ENCODE data around the gene PARVB. TPM values are rescaled to one million over a fixed set of nuclear protein-coding genes. Genes with fewer than 3 reads are reported as not detected.

Gene PARVB
- total and polyA plus RNA-seq, 12 donors, result 46.7 to 201 (median 91.2) TPM

- intact Hi-C loops (cut with DNase I), result loop anchor here in 7 of 10 donors (5.0 to 10.0 kb wide), 7 partner anchors 65 to 537 kb away; partner anchors contain the start of genes PARVB (in 1 of the 7) and RTL6 (in 1 of the 7)
- Histone ChIP-seq H3K27ac (no peak overlapping the region), H3K36me3 (peaks cover 0 to 36% (median 5%) of the 10 kb centered on the region in 9 donors), H3K27me3 (no peaks in the 10 kb centered on the region), H3K4me3 (no peak overlapping the region), H3K4me1 (peaks cover 3 to 44% (median 16%) of the 10 kb centered on the region in 9 donors), H3K9me3 (peaks cover 0 to 4% (median 0%) of the 10 kb centered on the region in 11 donors)
- no peak for DNase-seq
- TF ChIP-seq, protein P1, sequence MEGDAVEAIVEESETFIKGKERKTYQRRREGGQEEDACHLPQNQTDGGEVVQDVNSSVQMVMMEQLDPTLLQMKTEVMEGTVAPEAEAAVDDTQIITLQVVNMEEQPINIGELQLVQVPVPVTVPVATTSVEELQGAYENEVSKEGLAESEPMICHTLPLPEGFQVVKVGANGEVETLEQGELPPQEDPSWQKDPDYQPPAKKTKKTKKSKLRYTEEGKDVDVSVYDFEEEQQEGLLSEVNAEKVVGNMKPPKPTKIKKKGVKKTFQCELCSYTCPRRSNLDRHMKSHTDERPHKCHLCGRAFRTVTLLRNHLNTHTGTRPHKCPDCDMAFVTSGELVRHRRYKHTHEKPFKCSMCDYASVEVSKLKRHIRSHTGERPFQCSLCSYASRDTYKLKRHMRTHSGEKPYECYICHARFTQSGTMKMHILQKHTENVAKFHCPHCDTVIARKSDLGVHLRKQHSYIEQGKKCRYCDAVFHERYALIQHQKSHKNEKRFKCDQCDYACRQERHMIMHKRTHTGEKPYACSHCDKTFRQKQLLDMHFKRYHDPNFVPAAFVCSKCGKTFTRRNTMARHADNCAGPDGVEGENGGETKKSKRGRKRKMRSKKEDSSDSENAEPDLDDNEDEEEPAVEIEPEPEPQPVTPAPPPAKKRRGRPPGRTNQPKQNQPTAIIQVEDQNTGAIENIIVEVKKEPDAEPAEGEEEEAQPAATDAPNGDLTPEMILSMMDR (IDR thresholded peaks at IDR 0.05), result no peak
- no peak for ATAC-seq
- whole genome bisulfite sequencing, 2 donors, result 89% methylated on average over 15 of the region's 15 CpGs
Measured at GRCh38 chr22:44089717-44090570, 65.8 kb downstream of the PARVB start.

DNA sequence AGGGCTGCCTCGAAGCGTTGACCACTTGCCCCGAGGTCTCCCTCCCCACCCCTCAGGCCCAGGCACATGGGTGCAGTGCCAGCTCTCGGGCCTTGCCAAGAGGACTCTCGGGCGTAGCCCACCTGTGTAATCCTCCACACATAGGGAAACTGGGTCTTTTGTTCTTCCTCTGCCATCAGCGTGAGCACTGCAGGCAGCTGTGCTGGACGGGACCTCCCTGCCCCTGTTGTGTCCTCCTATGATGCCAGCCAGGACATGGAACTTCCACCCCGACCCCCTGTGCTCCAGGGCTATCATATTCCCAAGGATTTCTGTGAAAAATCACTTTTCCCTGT is 66.4 kb downstream of the PARVB start:
- TF ChIP-seq, protein P1 (IDR thresholded peaks at IDR 0.05), result no peak
- no peak for ATAC-seq
- Histone ChIP-seq H3K4me3 (no peak overlapping the region), H3K27me3 (no peaks in the 10 kb centered on the region), H3K4me1 (peaks cover 3 to 38% (median 16%) of the 10 kb centered on the region in 9 donors), H3K36me3 (peaks cover 0 to 41% (median 8%) of the 10 kb centered on the region in 9 donors), H3K9me3 (no peaks in the 10 kb centered on the region), H3K27ac (no peak overlapping the region)
- intact Hi-C loops (cut with DNase I), result loop anchor here in 1 of 10 donors (10.0 kb wide), 1 partner anchor 234 kb away; no protein-coding TSS in a partner anchor
- 80 to 86% methylated on average over 9 of the region's 9 CpGs for WGBS, 2 donors
- DNase-seq, result no peak

GRCh38 chr22:44091021-44091721 is 67.1 kb downstream of the PARVB start:
- Histone ChIP-seq H3K27me3 (no peaks in the 10 kb centered on the region), H3K9me3 (no peaks in the 10 kb centered on the region), H3K27ac (no peak overlapping the region), H3K36me3 (peaks cover 0 to 48% (median 11%) of the 10 kb centered on the region in 9 donors), H3K4me1 (peaks cover 3 to 32% (median 12%) of the 10 kb centered on the region in 9 donors), H3K4me3 (no peak overlapping the region)
- ATAC-seq, result no peak
- intact Hi-C loops (cut with DNase I), result loop anchor here in 1 of 10 donors (10.0 kb wide), 1 partner anchor 234 kb away; no protein-coding TSS in a partner anchor
- TF ChIP-seq, protein P1 (IDR thresholded peaks at IDR 0.05), result no peak
- no peak for DNase-seq
- WGBS, 2 donors, result 83 to 87% methylated on average over 14 of the region's 14 CpGs

- Histone ChIP-seq H3K4me1 (peaks cover under 1 to 26% (median 6%) of the 10 kb centered on the region in 9 donors), H3K36me3 (peaks cover 0 to 54% (median 14%) of the 10 kb centered on the region in 9 donors), H3K9me3 (no peaks in the 10 kb centered on the region), H3K27me3 (no peaks in the 10 kb centered on the region), H3K4me3 (no peak overlapping the region), H3K27ac (no peak overlapping the region)
- intact Hi-C loops (cut with DNase I), result loop anchor here in 1 of 10 donors (10.0 kb wide), 1 partner anchor 233 kb away; no protein-coding TSS in a partner anchor
- 97% methylated on average over 10 of the region's 10 CpGs for WGBS, 2 donors
- DNase-seq (no peak), ATAC-seq (no peak)
- TF ChIP-seq, protein P1 (IDR thresholded peaks at IDR 0.05), result no peak
Measured at GRCh38 chr22:44091751-44092150, 67.6 kb downstream of the PARVB start.

All from heart right ventricle (tissue), 16 donors.